Tibial artery (tissue), 4 donors: ENCODE measurements around the gene HOXC12.
A peak's percentile ranks its signal among the peaks of the same experiment; 100 is the strongest.

Source experiments
- DNase-seq, 2 donors: peaks; one replicate each; pipeline ENCODE4 v3.0.0-alpha.2; 2019
- H3K27ac ChIP-seq, 2 donors: fragments of 200-600 bp; sonication (generic) in 1 of 2; 1 replicate in 1 of 2; 2 replicates in 1 of 2; pipeline ENCODE4 v1.5.1; 2018 to 2019; ENCODE audit warnings: mild to moderate bottlenecking in 1 of 2
- H3K27me3 ChIP-seq, 2 donors: fragments of 200-600 bp; sonication (generic) in 1 of 2; one replicate each; pipeline versions ENCODE4 v1.5.1 to v1.6.0; 2016 to 2019
- H3K36me3 ChIP-seq, 3 donors: fragments of 200-600 bp; sonication (generic) in 2 of 3; one replicate each; pipeline ENCODE4 v1.5.1; 2016 to 2019; ENCODE audit warnings: mild to moderate bottlenecking in 2 of 3
- H3K4me1 ChIP-seq, 4 donors: fragments of 200-600 bp; sonication (generic) in 2 of 4; 1 replicate in 3 of 4; 2 replicates in 1 of 4; pipeline ENCODE4 v1.5.1; 2016 to 2019
- H3K4me3 ChIP-seq, 2 donors: fragments of 200-600 bp; sonication (generic) in 1 of 2; 1 replicate in 1 of 2; 2 replicates in 1 of 2; pipeline ENCODE4 v1.5.1; 2018 to 2019; ENCODE audit warnings: mild to moderate bottlenecking in 2 of 2
- H3K9me3 ChIP-seq, 3 donors: fragments of 200-600 bp; sonication (generic) in 1 of 3; one replicate each; pipeline ENCODE4 v1.5.1; 2016 to 2019
- intact Hi-C: fragments of 100-400 bp; cut with DNase I; formaldehyde crosslinking; loops from one replicate; pipeline ENCODE4 v1.15.0; 2023; ENCODE audit warnings: low total_unique reads
- TF ChIP-seq, protein P1 (sequence below), 2 experiments: fragments of 200-600 bp in 1 of 2; fragments of 450-650 bp in 1 of 2; IDR thresholded peaks; one replicate each; pipeline ENCODE4 v1.5.1; 2017 to 2019; ENCODE audit warnings: antibody characterized with exemption in 2 of 2, mild to moderate bottlenecking in 1 of 2, moderate library complexity in 1 of 2

HOXC12 gene

DNA sequence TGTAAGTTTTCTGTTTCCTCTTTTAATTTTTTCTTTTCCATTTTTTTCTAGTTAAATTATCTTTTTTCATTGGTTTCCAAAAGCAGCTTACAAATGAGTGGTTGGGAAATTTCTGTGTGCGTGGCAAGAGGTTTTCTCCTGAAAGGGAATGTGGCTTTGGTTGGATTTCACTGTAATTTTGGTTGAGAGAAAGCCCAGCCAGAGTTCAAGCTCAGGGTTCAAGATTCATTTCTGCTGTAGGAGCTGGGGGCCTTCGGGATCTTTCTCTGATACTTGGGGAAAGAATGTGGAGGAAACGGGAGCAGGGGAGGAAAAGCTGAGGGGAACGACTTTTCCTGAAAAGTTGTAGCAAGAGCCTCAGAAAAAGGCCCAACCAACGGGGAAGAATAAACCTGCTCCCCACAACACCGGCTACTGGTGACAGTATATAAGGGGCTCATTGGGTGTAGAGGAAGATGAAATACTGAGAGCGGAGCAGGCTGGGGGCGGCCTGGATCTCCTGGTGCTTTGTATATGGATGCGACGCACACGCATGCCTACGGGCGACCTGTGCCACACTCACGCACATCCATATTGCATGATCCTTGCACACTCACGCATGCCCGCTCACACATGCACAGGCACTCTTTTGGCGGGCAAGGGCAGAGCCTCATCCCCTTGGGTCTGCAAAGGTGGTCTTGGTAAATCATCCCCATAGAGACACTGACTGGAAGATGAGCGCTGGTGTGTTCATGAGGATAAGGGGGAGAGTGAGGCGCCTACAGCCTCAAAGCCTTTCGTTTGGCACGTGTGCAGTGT is 32.2 kb downstream of the HOXC12 start:
- Histone ChIP-seq H3K27me3 (no peaks in the 10 kb centered on the region), H3K4me3 (peak overlapping the region; percentile 64 to 84), H3K36me3 (no peaks in the 10 kb centered on the region), H3K27ac (peak overlapping the region; percentile 93 to 98), H3K9me3 (no peaks in the 10 kb centered on the region), H3K4me1 (peaks cover 4 to 64% (median 39%) of the 10 kb centered on the region in 4 donors)
- intact Hi-C loops: no loop called here
- no peak for DNase-seq
- TF ChIP-seq, protein P1, sequence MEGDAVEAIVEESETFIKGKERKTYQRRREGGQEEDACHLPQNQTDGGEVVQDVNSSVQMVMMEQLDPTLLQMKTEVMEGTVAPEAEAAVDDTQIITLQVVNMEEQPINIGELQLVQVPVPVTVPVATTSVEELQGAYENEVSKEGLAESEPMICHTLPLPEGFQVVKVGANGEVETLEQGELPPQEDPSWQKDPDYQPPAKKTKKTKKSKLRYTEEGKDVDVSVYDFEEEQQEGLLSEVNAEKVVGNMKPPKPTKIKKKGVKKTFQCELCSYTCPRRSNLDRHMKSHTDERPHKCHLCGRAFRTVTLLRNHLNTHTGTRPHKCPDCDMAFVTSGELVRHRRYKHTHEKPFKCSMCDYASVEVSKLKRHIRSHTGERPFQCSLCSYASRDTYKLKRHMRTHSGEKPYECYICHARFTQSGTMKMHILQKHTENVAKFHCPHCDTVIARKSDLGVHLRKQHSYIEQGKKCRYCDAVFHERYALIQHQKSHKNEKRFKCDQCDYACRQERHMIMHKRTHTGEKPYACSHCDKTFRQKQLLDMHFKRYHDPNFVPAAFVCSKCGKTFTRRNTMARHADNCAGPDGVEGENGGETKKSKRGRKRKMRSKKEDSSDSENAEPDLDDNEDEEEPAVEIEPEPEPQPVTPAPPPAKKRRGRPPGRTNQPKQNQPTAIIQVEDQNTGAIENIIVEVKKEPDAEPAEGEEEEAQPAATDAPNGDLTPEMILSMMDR (IDR thresholded peaks at IDR 0.05): no peak

DNA sequence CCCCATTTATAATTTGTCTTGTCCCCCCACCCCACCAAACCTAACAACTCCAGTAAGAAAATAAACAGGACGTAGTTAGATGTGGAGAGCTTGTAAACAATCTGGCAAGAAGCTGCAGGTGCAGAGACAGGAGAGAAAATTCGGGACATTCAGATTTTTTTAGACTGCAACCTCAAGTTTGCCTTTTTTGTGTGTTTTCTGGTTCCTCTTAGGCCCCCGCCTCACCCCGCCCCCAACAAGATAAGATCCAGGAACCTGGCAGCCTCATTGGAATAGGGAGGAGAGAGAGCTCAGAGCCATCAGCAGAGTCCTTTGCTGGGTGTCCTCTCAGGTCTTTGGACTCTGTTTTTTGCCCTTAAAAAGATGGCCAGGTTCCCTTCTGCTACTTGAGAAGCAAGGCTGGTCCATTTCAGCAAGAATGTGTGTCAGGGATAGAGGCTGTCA is 33.1 kb downstream of the HOXC12 start:
- TF ChIP-seq, protein P1 (IDR thresholded peaks at IDR 0.05): no peak
- no peaks in the 10 kb centered on the region for H3K9me3 ChIP-seq
- peaks cover 4 to 73% (median 48%) of the 10 kb centered on the region in 4 donors for H3K4me1 ChIP-seq
- peak overlapping the region; percentile 93 to 98 for H3K27ac ChIP-seq
- intact Hi-C loops: no loop called here
- H3K27me3 ChIP-seq: no peaks in the 10 kb centered on the region
- no peak for DNase-seq
- peak overlapping the region; percentile 64 to 84 for H3K4me3 ChIP-seq
- no peaks in the 10 kb centered on the region for H3K36me3 ChIP-seq

DNA sequence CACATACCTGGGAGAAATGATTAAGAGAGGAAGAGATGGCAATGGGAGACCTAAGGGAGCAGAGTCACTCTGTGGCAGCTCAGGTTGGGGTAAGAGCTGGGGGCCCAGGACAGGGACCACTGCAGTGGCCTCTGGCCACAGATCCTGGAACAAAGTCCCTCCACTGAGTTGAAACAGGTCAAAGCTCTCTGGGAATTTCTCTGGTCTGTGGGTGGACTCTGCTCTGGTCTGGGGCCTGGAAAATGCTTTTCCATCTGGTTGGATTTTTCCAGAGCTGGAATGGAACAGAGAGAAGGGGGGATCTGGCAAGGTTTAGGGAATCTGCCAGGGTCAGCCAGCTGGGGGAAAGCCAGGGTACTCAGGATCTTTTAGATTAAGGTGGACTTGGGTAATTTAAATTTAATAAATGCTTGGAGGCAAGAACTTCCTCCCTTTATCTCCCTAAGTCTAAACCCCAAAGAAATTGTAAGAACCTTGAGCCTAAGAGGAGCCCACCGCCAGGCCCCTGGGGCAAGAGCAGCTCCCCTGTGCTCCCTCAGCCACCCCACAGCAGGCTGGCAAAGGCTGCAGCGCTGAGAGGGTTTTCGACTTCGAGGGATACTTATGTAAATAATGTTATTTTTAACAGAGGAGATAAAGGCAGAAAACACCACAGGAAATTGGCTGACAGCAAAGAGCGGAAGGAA is 34.0 kb downstream of the HOXC12 start:
- Histone ChIP-seq H3K27ac (peak overlapping the region; percentile 93 to 98), H3K4me1 (peaks cover 4 to 73% (median 55%) of the 10 kb centered on the region in 4 donors), H3K4me3 (peak overlapping the region; percentile 64 to 84), H3K36me3 (no peaks in the 10 kb centered on the region), H3K9me3 (no peaks in the 10 kb centered on the region), H3K27me3 (no peaks in the 10 kb centered on the region)
- no peak for DNase-seq
- intact Hi-C loops: no loop called here
- TF ChIP-seq, protein P1 (IDR thresholded peaks at IDR 0.05): no peak

DNA sequence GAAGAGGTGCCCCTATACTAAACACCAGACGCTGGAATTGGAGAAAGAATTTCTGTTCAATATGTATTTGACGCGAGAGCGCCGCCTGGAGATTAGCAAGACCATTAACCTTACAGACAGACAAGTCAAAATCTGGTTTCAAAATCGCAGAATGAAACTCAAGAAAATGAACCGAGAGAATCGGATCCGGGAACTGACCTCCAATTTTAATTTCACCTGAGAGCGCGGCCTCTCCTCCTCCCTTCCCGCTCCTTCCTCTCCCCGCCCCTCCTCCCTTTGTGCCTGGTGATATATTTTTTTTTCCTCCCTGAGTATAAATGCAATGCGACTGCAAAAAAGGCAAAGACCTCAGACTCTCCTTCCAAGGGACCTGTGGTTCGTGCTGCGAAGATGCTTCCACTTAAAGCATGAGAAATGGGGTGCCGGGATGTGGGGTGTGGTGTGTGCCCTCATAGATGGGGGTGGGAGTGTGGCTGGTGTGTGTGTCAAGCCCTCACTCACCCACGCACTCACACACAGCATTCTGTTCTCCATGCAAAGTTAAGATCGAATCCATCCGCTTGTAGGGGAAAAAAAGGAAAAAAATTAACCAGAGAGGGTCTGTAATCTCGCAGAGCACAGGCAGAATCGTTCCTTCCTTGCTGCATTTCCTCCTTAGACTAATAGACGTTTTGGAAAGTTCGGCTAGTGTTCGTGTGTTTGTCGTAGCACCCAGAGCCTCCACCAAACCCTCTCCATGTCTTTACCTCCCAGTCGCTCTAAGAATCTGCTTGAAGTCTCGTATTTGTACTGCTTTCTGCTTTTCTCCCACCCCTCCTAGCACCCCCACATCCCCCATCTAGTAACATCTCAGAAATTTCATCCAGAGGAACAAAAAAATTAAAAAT is 34.8 kb downstream of the HOXC12 start:
- TF ChIP-seq, protein P1 (IDR thresholded peaks at IDR 0.05): peak; percentile 28 to 30
- H3K27me3 ChIP-seq: no peaks in the 10 kb centered on the region
- H3K4me3 ChIP-seq: peak overlapping the region; percentile 64 to 84
- H3K27ac ChIP-seq: peak overlapping the region; percentile 93 to 98
- H3K9me3 ChIP-seq: no peaks in the 10 kb centered on the region
- intact Hi-C loops: no loop called here
- peaks cover 5 to 71% (median 60%) of the 10 kb centered on the region in 4 donors for H3K4me1 ChIP-seq
- no peaks in the 10 kb centered on the region for H3K36me3 ChIP-seq
- no peak for DNase-seq

DNA sequence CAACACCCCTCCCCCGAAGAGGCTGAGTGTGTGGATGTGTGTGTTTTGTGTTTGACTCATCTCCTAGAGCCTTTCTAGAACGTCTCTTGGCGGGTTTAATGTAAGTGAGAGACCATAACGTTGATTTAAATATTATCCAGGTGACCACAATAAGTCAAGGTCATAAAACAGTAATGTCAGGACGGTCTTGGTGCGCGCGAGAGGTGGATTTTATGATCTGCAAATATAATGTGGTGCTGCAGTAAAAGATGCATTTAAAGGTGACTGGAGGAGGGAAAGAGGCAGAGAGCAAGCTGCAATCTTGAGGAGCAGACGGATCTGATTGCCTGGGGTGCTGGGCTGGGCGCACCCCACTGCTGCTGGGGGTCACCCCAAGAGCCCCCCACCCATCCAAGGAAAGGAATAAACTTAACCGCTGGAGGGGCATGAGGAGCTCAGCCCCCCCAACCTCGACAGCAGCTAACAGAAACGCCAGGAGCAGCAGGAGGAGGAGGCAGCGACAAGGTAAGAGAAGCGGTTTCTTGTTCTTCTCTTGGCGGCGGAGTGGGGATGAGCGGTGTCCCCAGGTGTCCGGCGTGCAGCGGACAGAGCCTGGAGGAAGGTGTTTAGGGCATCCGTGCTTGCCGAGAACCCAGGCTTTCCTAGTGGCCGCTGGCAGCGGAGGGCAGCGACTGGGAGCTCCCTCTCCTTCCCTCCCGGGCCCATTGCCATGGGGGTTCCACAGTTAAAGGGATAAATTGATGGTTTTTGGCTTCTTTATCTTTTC is 35.8 kb downstream of the HOXC12 start:
- no peaks in the 10 kb centered on the region for H3K27me3 ChIP-seq
- H3K4me3 ChIP-seq: peak overlapping the region; percentile 41 to 64
- TF ChIP-seq, protein P1 (IDR thresholded peaks at IDR 0.05): peak in 1 of 2 experiments; percentile 9

More for the DNA sequence above, 35.8 kb downstream of the HOXC12 start:
- Histone ChIP-seq H3K4me1 (peaks cover 8 to 72% (median 61%) of the 10 kb centered on the region in 4 donors), H3K27ac (peak overlapping the region; percentile 93 to 98), H3K9me3 (no peaks in the 10 kb centered on the region), H3K36me3 (no peaks in the 10 kb centered on the region)
- intact Hi-C loops: no loop called here
- DNase-seq: no peak
